ENCODE results near the gene COLGALT1. TPM values are rescaled to one million over a fixed set of nuclear protein-coding genes. Genes with fewer than 3 reads are reported as not detected.

COLGALT1 gene
- total and polyA plus RNA-seq, 2 of the 8 experiments (the other 6 are each of a cell fraction or from before 2014, with no cell fraction given), result 44.7 to 58.1 TPM

- TF ChIP-seq CHD7 (IDR thresholded peaks at IDR 0.05; ENCODE audit: insufficient replicate concordance, low read length), result no peak
- TF ChIP-seq CREB1 (IDR thresholded peaks at IDR 0.05), result peak; percentile 84
- TF ChIP-seq, protein P1, sequence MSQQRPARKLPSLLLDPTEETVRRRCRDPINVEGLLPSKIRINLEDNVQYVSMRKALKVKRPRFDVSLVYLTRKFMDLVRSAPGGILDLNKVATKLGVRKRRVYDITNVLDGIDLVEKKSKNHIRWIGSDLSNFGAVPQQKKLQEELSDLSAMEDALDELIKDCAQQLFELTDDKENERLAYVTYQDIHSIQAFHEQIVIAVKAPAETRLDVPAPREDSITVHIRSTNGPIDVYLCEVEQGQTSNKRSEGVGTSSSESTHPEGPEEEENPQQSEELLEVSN (IDR thresholded peaks at IDR 0.05), result no peak
- TF ChIP-seq RBBP5 (IDR thresholded peaks at IDR 0.05; ENCODE audit: borderline replicate concordance, low read depth, low read length), result no peak
- TF ChIP-seq CHD2 (IDR thresholded peaks at IDR 0.05; ENCODE audit: low read length), result no peak
Observed at GRCh38 chr19:17616961-17617806, 61.7 kb downstream of the COLGALT1 start (continued).
